Effector CD8-positive, alpha-beta T cell (primary cell): Measurements from ENCODE around the gene DPEP3.

ENCODE experiments used
- DNase-seq: peaks from one replicate; lab custom pipeline; 2025; lab: John Stamatoyannopoulos, UW

The DPEP3 gene

DNA sequence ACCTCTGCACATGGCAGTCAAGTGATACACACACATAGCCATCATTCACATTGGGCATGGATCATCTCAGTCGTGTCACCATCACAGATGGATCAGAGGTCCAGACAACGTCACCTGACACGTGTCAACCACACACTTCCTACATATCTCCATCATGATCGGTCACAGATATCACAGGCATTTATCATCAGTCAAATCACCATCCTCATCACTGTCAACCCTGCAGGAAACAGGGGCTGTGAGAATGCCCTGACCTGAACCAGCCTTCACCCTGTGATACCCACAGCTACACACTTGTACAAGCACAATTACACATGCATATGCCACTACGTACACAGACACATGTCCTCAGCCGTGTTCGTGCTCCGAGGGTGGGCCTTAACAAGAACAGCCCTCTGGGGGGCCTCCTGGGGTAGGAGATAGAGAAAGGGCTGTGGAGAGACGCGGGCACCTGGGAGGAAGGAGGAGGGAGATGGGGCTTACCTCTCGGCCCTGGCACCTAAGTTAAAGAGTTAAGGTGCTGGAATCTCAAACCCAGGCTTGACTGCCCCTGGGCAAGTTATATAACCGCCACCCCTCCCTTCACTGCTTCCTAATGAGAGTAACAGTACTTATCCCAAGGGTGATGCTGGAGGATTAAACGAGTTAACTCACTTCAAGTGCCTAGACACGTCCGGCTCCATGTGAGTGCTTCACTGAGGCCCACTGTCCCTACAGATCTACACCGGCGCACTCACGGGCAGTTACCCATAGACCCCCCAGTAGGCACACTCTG lies 12.9 kb downstream of the DPEP3 start:
- no peak for DNase-seq

- DNase-seq: no peak
Observed at GRCh38 chr16:67966549-67967182, 13.6 kb downstream of the DPEP3 start.

GRCh38 chr16:67965668-67966548 lies 14.4 kb downstream of the DPEP3 start:
- no peak for DNase-seq

DNA sequence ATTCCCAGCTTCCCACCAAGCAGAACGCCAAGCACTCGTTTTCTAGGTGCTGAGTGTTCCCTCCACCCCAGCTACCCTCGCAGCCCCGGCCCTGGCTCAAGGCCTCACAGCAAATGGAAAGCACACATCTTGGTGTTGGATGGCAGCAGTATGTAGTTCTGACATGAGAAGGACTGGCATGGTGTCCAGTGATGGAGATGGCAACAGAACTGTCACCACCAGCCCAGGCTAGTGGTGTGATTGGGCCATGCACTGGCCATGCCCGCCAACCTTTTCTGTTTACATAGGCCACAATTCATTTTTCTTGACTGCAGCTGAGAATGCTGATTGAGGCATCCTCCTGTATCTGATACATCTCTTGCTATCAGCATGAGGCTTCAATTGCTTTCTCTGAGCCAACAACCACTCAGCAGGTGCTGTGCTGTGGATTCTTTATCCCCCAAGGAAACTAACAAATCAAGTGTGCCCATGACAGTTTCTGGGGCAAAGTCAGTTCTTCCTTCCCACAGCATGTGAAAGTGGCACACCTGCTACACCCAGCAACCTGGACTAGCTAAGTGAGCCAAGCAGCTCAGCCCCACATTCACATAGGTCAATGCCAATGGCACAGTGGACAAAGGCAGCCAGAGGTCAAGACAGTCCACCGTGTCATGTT lies 15.7 kb downstream of the DPEP3 start:
- no peak for DNase-seq

DNA sequence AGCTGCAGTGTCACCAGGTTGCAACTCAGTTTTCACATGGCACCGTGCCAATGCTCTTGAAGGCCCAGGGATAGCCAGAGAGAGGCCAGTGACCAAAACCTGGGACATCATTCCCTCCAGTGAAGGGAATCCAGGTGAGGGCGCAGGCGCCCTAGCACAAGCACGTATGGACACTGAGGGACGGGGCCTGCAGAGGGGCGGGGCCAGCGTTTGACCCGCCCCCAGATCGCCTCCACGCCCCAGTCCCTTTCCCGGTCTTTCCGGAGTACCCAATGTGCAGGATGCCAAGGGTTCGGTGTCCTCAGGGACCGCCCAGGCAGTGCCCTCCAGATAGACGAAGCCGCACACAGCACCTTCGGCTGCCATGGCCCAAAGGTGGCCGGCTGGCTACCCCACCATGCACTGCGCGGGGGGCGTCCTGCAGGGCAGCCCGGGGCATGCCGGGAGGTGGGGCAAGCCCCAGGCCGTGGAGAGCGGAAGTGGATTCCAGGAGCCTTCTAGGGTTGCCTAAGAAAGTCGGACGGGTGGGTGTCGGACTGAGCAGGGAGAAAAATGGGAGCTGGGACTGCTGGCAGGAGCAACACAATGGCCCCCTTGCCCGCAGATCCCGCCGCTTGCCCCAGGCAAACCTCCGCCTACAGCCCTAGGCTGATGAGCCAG lies 16.5 kb downstream of the DPEP3 start:
- DNase-seq: no peak

DNA sequence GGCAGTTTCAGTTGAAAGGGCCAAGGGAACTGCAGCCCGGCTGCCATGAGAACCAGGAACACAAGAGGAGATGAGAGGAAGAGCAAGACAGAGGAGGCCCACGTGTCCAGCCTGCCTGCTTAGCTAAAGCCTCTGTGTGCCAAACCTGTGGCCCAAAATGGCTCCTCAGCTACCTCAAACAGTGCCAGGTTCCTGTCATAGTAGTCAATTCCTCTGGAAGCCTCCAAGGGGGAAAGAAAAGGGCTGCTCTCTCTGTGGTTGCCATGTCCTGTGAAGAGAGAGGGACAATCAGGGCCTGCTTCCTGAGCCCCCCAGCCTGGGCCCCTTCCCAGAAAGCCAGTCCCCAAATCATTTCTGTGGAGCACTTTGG lies 17.0 kb downstream of the DPEP3 start:
- no peak for DNase-seq

DNA sequence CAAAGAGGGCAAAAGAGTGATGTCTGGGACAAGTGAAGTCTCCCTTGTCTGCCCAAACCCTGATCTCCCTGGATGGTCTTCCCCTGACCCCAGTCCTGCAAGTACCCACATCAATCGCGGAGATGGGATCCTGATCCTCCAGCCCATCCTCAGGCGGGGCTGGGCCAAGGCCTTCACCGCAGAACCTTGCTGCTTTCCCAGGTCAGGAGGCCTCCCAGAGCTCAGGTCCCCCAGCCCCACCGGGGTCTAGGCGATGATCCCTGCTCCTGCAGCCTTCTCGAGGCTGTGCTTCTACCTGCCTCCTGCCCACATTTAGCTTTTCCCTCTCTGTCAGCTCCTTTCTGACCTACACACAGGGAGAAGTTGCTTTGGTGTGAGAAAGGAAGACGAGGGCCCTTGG lies 18.2 kb downstream of the DPEP3 start:
- no peak for DNase-seq

- no peak for DNase-seq
Observed at GRCh38 chr16:67961551-67961957, 18.7 kb downstream of the DPEP3 start.

DNA sequence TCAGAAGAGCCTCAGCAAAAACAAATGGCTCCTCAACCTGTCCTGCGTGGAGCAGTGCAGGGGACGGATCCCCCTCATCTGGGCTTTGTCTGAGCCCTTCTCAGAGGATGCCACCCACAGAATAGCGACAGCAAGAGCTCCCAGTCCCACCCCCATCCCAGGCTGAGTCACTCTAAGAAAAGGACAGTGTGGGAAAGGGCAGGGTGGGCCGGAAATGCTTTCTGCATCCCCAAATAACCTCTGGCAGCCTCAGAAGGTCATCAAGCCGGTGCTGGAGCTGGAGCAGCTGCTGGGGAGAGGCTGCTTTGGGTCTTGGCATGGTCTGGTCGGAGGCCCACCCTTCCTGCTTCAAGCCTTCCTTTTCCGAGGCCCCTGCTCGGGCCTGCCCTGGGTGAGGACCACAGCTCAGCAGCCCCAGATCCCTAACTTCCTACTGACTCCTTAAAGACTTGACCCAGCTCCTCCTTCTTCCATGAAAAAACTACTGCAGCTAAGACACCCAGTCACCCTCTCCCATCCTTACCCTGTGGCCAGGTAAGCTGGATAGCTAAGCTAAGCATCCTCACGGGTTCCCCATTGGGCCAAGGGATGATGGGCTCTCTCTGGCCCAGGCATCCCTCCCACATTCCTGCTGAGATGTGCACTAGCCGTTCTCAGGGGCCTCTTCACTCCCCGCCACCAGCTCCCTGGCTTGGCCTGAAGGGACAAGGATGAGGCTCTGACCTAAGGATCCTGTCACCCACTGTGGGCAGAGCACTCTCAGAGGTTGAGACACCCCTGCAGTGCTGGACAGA lies 20.6 kb downstream of the DPEP3 start:
- no peak for DNase-seq

- DNase-seq: no peak
Observed at GRCh38 chr16:67957622-67958021, 22.7 kb downstream of the DPEP3 start.

- no peak for DNase-seq
Observed at GRCh38 chr16:67954421-67955196, 25.7 kb downstream of the DPEP3 start.

DNA sequence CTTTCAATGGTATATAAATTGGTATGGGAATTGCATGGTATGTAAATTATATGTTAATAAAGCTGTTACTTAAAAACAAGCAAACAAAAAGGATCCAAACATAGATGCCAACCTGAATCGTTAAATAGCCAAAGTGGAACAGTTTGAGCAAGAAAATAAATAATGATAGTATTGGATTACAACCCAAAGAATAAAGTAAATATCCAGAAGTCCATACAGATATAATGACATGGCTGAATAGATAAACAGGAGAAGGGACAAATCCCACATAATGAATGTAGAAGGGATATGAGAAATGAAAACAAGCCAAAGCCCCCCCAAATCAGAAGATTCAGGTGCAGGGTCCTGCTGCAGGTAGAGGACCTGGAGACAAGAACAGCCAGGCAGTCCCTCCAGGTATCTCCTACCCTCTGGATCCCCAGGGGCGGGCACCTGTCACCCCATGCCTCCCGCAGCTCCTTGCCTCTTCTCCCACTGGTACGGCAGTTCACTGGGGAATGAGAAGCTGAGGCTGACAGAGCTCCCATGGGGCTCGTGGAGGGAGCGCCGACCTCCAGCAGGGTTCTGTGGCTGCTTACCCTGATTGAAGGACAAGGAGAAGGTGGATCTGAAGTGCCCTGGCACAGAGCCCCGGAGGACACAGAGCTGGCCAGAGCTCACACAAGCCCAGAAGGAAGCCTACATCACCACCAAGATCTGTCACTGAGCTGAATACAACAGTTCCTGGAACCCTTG lies 26.5 kb downstream of the DPEP3 start:
- DNase-seq: no peak

DNA sequence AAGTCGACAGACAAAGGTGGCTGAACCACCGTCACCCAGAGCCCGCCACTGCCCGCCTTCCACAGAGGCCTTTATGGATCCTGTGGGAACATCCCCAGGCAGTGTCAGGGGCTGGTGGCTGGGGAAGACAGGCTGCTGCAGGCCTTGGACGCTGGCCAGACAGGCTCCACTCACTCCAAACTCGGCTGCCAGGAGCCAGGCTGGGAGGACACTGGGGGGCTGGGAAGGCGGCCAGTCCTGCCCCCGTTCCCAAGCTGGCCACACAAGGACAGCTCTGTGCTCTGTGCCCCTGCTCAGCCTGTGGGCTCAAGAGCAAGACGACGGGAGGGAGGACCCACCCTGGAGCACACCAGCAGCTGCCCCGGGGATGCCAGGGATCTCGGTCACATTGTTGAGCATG lies 28.8 kb downstream of the DPEP3 start:
- DNase-seq: no peak

DNA sequence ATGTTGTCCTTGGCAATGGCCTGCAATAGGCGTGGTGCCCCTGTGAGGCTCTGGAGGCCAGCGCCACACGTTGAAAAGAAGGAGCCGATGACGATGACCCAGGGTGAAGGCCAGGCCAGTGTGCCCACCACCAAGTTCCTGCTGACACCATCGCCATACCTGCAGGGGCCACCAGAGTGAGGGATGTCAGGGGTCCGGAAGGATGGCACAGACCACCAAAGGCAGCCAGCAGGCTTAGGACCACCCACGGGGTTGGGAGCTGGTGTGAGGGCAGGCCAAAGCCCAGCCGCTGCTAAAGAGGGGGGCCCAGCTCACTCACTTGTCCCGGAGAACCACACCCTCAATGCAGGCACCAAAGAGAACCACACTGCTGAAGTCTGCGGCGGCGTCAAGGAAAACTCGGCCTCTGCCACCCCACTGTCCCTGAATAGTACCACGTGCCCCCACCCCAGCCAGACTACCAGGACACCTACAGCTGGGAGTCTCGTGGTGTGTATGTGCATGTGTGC lies 29.9 kb downstream of the DPEP3 start:
- DNase-seq: no peak

DNA sequence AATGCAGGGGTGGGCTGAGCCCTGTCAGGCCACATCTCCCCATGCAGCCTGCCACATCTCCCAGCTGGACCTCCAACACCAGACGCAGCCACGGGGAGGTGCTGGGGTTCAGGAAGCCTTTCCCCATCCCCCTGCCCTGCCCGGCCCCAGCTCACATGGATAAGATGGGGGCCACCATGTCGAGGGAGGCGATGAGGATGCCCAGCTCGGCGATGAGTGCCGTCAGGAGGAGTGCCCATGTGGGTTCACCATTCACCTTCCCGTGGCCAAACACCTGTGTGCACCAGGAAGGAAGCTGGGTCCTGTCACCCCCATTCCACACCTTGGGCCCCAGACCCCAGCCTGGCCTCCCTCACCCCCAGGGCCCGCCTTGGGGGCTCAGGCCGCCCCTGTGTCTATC lies 30.7 kb downstream of the DPEP3 start:
- DNase-seq: no peak

GRCh38 chr16:67948015-67948414 lies 32.3 kb downstream of the DPEP3 start:
- no peak for DNase-seq

DNA sequence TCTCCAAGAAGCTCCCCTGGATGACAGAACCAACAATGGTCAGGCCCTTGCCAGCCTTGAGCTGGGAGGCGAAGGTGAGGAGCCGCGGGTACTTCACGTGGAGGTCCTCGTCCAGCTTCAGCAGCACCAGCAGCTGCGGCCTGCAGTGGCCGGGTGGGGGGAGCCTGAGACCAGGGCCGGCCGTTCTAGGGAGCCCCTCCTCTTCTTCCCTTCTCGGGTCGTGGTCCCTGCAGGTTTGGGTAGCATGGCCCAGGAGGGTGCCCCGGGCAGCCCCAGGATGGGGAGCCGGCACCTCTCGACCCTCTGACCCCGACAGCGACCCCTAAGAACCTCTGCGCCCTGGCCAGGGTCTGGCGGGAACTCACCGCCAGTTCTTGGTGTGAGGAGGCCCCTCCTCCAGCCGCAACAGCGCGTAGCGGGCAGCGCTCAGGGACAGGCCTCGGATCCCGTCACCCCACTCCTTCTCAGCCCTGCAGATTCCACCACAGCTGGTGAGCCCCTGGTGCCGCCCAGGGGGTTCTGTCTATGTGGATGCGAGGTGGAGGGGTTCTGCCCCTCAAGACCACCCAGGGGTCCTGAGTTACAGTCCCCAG lies 33.2 kb downstream of the DPEP3 start:
- no peak for DNase-seq

DNA sequence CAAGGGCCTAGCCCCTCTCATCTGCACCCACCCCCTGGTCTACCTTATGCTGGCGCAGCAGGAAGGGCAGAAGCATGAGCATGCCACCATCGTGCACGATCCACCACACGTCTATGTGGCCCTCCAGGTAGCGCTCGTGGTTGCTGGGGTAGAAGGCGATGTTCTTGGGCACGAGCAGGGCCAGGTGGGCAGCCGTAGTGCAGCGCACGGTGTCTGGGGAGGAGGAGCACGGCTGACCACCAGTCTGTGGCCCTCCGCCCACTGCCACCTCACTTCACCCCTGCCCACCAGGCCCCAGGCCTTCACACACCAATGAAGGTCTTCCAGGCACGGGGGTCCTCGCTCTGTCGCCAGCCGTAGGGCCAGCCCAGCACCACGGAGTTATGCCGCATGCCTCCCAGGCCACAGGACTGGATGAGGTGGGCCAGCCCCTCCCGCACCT lies 34.1 kb downstream of the DPEP3 start:
- no peak for DNase-seq
